Ecto neural progenitor cell (in vitro differentiated cells): ENCODE results near the gene SMAP2.

Experiments
- DNase-seq: peaks from one replicate; pipeline ENCODE4 v3.0.0-alpha.2; 2018; ENCODE audit warnings: low spot score

Gene SMAP2

GRCh38 chr1:40390857-40391256 lies 17.3 kb downstream of the SMAP2 start:
- DNase-seq = no peak

- no peak for DNase-seq
Observed at GRCh38 chr1:40391688-40392145, 18.2 kb downstream of the SMAP2 start.

GRCh38 chr1:40392221-40392620 lies 18.7 kb downstream of the SMAP2 start:
- DNase-seq = no peak

- DNase-seq = no peak
Observed at GRCh38 chr1:40393173-40393572, 19.6 kb downstream of the SMAP2 start.

- DNase-seq = no peak
Observed at GRCh38 chr1:40394491-40395172, 21.1 kb downstream of the SMAP2 start.

- no peak for DNase-seq
Observed at GRCh38 chr1:40395190-40396175, 22.0 kb downstream of the SMAP2 start.

- DNase-seq = no peak
Observed at GRCh38 chr1:40396420-40396819, 22.9 kb downstream of the SMAP2 start.

- no peak for DNase-seq
Observed at GRCh38 chr1:40397258-40397657, 23.7 kb downstream of the SMAP2 start.

GRCh38 chr1:40399984-40400704 lies 26.6 kb downstream of the SMAP2 start:
- no peak for DNase-seq

GRCh38 chr1:40401473-40402201 lies 28.1 kb downstream of the SMAP2 start:
- no peak for DNase-seq

- no peak for DNase-seq
Observed at GRCh38 chr1:40404670-40405462, 31.3 kb downstream of the SMAP2 start.

GRCh38 chr1:40405812-40406211 lies 32.3 kb downstream of the SMAP2 start:
- DNase-seq = no peak

- no peak for DNase-seq
Observed at GRCh38 chr1:40407453-40407852, 33.9 kb downstream of the SMAP2 start.

GRCh38 chr1:40409467-40409866 lies 35.9 kb downstream of the SMAP2 start:
- DNase-seq = no peak

GRCh38 chr1:40411294-40411693 lies 37.8 kb downstream of the SMAP2 start:
- no peak for DNase-seq

GRCh38 chr1:40411843-40412242 lies 38.3 kb downstream of the SMAP2 start:
- DNase-seq = no peak

GRCh38 chr1:40413527-40414252 lies 40.2 kb downstream of the SMAP2 start:
- DNase-seq = no peak

GRCh38 chr1:40414331-40414730 lies 40.8 kb downstream of the SMAP2 start:
- no peak for DNase-seq

- no peak for DNase-seq
Observed at GRCh38 chr1:40416709-40417108, 43.2 kb downstream of the SMAP2 start.
